Activated CD4-positive, alpha-beta T cell treated with anti-CD3 and anti-CD28 coated beads for 4 hours (primary cell): ENCODE data around the gene UBE2V1.
"Not testable (repeated sequence)": the region's sequence is repeated elsewhere in the genome, so short reads cannot be mapped to it uniquely, and the experiment has no call there.

Experiments
- DNase-seq, 2 donors: peaks; one replicate each; pipeline ENCODE4 v3.0.0-alpha.2; 2020

Gene UBE2V1

DNA sequence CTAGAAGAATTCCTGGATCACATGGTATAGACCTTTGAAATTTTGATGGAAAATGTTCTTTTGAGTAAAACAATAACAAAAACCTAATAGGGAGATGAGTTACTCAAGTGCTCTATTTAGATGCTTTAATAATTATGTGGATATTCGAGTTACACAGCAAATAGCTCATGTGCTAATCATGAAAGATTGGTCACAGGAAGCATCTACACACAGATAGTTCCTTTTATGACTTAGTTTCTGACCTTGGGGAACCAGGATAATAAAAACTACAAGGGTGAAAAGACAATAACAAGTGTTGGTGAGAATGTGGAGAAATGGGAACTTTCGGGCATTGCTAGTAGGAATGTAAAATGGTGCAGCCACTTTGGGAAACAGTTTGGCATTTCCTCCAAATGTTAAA, 19.7 kb downstream of the UBE2V1 start:
- no peak for DNase-seq

DNA sequence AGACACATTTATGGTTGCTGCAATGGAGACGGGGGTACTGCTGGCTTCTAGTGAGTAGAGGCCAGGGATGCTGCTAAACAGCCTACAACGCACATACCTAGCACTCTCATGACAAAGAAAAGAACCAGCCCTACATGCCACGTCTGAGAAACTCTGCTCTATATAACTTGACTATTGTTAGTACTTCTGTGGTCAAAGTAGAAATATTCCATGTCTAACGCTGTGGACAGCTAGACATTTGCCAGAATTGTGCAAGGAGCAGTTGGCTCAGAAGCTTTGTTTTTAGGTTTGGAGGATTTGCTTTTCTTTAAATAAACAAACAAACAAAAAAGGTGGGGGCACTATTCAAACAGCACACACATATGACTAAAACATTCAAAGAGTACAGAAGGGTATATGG, 20.5 kb downstream of the UBE2V1 start:
- DNase-seq: no peak

DNA sequence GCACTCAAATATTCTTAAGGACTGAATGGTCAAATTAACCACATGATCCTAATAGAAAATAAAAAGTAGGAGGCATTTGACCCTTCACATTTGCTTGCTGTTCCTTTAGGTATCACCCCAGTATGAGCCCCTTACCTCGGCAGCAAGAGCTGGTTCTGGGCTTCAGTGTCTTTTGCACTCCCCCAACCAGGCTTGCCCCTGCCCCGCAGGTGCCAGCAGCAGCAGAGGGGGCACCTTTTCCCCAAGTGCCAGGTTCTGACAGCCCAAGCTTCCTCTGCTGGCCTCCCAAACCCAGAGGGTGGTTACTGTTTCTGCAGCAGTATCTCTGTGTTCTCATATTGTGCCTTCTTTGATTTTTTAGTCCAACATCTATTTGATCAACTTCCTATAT, 23.2 kb downstream of the UBE2V1 start:
- no peak for DNase-seq

DNA sequence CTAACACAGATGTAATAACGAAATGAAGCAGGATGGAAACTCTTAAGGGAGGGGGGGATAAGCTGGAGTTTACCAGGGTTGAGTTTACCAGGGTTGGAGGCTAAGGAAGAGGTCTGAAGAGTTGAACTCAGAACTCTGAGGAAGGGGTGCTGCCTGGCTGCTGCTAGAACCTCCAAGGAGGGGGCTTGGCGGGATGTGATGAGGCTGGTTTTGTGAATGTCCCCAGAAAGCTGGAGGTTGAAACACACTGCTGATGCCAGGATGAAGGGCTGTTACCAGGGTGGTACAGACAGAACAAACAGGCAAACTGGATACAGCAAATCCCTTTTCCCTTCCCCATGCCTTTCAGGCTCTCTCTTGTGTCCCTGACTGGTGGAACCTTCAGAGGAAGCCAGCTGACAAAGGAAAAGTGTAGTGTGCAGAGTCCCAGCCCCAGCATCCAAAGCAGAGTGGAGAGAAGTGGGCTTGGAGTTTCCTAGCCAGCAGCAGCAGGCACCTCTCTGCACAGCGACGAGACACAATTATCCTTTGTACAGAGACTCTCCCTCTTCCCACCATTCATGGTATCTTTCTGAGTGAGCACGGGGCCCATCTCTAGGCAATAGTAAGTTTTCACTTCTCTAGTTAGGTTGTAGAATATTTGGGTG, 23.7 kb downstream of the UBE2V1 start:
- no peak for DNase-seq

DNA sequence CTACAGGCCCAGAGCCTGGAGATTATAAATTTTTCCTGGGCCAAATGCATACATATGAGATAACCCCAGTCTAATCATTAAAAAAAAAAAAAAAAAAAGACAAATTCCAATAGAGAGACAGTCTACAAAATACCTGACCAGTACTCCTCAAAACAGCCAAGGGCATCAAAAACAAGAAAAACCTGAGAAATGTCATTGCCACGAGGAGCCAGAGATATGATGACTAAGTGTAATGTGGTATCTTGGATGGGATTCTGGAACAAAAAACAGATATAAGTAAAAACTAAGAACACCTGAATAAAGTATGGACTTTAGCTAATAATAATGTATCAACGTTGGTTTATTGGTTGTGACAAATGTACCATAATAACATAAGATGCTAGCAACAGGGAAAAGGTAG, 24.9 kb downstream of the UBE2V1 start:
- DNase-seq: no peak

DNA sequence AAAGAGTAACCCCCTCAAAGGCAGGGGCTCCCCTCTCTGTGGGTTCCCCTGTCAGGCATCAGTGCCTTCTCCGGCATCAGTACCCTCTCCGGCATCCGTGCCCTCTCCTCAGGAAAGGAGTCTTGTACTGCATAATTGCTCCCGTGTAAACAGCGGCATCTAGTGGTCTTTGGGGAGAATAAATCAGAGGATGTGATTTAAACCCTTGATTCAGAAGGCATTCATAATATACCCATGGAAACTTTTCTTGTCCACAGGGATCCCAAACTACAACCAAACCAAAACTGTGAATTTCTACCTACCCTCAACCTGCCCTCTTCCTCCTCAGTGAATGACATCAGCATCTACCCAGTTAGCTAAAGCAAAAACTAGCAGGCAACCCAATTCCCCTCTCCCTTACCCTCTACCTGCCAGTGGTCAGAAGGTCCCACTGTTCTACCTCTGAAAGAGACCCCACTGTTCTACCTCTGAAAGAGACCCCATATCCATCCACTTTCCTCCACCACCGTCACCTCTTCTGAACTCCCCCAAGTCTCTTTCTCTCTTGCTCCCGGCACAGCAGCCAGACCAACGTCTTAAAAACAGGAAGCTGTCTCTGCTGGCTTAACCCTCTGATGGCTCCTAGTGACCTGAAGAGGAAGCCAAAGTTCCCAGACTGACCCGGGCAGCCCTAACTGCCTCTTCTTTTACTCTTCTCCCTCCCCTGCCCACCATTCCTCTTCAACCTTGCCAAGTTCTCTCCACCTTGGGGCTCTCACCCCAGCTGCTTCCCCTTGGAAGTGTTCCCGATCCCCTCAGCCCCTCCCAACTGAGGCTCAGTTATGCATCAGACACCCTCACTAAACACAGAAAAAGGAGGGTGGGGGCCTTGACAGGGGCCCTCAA, 27.2 kb downstream of the UBE2V1 start:
- peak; percentile 33 to 39 for DNase-seq

DNA sequence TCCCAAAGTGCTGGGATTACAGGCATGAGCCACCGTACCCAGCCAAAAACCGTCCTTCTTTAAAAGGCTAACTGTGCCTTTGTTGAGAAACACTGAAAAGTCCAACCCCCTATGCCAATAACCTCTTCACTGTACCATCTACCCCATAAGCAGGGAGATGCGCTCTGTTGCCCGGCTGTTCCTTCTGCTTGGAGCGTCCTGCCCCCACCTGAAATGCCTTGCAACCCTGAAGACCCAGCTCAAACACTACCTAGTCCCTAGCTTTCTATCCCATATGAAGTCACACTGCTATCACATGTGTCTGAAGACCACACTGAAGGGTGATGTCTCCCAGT, 27.8 kb downstream of the UBE2V1 start:
- no peak for DNase-seq

DNA sequence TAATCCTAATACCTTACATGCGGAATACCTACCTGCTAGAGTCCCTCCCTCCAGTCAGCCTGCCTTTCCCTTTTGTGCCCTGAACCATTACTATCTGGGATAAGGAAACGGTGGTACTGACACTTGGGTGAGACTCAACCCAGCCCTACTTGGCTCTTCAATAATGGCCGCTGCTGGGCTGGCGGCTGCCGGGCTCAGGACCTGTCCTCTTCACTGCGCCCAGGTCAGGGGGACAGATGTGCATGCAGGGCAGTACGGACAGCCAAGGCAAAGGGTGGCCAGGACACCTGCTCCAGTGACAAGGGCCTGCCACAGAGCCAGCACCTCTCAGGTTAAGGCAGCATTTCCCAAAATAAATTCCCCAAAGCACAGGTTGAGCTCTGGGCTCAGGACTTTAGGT, 29.9 kb downstream of the UBE2V1 start:
- DNase-seq: no peak

DNA sequence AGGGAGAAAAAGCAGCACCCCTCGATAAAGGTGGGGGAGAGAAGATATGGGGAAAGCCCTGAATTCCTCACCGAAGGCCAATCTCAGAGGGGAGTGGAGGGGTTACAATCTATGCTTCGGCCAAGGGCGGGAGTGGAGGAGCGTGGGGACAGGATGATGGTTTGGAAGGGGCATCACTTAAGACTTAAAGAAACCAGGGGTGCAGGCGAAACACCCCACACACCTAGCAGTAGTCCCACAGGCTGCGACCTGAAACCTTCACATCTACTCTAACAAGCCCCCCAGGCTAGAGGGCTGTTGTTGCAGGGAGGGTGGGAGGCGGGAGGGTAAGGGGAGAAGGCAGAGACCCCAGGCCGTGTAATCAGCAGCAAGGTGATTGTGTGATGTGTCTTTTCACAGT, 30.9 kb downstream of the UBE2V1 start:
- DNase-seq: not testable (repeated sequence)

DNA sequence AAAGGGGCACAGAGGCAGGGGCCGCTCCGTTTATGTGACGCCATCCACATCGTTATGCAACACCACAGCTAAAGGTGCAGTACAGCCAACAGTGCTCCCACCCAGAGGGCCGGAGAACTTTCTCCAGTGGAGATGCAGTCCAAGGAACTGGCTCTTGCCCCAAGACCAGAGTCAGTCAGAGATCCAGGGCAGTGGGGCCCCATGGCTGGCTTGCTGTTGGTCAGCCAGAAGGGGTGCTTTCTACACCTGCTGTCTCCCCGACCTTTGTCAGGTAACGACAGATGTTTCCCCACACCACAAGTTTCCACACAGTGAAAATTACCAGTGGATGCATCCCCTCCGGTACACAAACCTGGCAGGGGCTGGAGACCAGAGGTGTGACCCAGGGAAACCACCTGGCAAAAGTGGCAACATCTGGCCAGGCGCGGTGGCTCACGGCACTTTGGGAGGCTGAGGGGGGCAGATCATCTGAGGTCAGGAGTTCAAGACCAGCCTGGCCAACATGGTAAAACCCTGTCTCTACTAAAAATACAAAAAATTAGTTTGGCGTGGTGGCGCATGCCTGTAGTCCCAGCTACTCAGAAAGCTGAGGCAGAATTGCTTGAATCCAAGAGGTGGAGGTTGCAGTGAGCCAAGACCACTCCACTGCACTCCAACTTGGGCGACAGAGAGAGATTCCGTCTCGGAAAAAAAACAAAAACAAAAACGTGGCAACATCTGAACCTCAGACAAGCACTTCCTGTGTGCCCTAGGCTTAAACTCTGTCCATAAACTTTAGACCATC, 34.9 kb downstream of the UBE2V1 start:
- no peak for DNase-seq

DNA sequence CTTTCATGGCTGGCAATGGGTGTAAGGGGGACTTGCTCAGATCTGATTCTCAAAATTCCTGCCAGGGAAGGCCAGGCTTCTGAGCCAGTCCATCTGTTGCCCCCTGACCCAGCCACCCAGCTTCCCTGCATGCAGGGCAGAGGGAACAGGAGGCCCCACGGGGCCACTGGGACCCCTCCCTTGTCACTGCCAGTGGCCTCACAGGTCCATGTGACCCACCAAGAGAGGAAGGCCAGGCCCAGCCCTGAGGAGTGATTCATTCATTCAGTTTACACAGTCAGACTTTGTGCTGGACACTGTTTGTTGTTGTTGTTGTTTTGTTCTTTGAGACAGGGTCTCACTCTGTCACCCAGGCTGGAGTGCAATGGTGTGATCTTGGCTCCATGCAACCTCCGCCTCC, 39.5 kb downstream of the UBE2V1 start:
- DNase-seq: no peak

DNA sequence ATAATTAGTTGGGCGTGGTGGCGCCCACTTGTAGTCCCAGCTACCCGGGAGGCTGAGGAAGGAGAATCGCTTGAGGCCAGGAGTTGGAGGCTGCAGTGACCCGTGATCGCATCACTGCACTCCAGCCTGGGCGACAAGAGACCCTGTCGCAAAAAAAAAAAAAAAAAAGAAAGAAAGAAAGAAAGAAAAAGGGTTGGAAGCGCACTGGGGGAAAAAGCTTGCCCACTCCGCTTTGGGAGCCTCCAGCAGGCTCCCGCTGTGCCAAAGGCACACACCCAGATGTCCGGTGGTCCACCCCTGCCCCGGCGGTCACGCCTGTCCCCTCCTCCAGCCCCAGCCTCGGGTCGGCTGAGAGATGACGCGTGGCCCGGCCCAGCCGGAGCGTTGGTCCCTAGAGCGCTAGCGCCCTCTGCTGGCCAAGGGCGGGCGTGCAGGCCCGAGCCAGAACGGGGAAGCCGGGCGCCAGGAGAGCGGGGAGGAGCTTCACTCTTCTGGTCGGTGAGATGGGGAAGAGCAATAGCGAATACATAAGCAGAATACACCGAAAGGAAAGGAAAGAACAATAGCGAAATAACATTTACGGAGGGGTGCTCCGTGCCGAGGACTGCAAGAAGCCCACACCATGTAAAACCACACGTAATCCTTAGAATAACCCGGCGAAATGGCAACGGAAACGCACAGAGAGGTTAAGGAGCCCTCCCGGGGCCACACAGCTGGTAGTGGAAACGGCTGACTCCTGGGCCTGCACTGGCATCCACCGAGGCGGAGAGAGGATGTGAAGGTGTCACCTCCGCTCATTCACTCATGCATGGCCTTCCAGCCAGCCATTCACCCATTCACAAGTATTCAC, 41.7 kb downstream of the UBE2V1 start:
- peak; percentile 84 to 95 for DNase-seq

DNA sequence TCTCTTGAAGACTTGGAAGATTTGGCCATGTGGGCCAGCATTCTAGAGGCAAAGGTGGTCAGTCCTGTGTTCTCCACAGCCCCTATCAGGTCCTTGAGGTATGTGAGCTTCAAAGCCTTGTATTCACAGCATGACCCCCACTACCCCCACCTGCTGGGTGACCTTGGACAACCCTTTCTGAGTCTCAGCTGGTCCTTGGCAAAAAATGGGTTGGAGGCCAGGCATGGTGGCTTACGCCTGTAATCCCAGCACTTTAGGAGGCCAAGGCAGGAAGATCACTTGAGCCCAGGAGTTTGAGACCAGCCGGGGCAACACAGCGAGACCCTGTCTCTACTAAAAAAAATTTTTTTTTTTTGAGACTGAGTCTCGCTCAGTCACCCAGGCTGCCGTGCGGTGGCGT, 42.6 kb downstream of the UBE2V1 start:
- DNase-seq: no peak

DNA sequence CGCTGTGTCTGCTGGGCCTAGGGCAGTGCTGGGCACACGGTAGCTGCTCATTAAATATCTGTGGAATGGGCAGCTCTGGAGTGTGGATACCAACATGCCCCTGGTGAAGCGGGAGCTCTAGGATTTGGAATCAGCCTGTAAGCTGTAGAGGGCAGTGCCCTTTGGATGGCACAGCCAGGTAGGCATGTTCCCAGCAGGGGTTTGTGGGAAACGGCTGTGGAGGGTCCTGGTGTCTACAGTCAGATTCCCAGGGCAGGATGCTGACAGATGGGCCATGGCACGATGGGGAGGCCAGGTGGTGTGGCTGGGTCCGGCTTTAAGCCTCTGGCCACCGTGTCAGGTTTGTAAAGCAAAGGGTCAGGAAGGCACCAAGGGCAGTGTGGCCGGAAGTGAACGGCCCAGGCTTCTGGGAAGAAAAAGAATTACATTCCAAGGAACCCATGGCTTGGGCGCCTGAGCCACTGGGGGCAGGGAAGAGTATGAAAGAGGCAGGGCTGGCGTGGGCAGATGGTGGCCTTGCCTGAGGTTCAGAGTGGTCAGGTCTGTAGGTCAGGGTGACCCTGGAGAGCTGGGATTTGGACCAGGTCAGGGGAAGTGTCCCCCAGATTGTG, 44.8 kb downstream of the UBE2V1 start:
- no peak for DNase-seq

DNA sequence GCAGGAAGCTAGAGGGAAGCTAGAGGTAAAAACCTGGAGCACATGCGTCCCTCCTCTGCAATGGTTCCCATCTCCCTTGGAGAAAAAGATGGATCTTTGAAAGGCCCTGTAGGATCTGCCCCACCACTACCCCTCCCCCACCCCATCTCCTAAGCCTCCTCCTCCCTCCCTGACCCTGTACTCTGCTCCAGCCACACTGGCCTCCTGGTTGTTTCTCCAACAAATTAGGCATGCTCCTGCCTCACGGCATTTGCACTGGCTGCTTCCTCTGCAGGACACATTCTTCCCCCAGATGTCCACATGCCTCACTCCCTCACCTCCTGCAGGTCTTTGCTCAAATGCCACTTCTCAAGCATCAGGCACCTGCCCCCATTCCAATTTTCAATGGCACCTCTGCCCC, 45.5 kb downstream of the UBE2V1 start:
- no peak for DNase-seq

DNA sequence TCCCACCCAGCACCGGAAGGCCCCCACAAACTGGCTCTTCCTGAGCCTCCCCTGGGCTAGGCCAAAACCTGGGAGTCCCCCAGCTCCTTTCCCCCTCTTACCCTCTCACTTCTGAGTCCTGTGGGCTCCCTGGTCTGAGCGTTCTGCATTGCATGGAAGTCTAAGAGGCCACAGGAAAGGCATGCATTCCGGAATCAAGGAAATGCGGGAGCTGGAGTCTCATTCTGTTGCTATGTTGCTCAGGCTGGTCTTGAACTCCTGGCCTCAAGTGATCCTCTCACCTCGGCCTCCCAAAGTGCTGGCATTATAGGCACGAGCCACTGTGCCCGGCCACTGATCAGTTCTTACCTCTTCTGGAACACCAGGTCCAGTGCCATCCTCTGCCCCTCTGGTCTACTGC, 45.9 kb downstream of the UBE2V1 start:
- no peak for DNase-seq

DNA sequence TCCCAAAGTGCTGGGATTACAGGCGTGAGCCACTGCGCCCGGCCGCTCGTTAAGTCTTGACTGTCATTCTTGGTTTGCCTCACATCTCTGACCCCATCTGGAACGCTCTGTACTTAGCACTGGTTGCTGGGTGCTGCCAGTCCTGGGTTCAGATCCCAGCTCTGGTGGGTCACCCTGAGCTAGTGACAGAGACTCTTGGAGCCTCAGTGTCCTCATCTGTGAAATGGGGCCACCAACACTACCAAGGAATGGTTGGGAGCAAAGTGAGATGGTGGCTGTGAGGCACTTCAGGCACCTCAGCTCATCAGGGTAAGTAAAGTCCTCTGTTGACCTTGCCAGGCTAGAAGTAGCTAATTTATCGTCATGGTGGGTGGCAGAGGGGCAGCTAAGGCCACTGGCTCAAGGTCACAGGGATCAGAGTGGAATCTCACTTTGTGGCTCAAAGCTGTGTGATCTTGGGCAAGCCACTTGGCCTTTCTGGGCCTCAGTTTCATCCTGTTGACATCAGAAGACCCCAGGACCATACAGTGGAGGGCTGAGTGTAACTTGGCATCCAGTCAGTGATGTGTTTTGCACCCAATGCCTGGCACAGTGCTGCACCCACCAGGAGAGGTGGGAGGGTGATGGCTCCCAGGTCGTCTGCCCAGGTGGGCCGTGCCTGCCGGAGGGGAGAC, 46.7 kb downstream of the UBE2V1 start:
- no peak for DNase-seq

DNA sequence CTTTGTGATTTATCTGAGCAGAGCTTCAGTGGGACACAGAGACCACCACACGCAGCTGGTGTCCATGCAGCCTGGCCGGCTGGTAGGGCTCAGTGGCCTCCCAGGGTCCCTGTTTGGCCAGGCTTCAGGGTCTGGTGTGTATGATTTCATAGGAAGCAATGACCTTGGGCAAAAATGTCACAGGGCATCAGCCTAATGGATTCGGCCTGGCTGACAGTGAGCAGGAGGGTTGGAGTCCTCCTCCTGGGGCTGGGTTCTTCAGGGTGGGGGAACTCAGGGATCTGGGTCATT, 47.7 kb downstream of the UBE2V1 start:
- DNase-seq: no peak

DNA sequence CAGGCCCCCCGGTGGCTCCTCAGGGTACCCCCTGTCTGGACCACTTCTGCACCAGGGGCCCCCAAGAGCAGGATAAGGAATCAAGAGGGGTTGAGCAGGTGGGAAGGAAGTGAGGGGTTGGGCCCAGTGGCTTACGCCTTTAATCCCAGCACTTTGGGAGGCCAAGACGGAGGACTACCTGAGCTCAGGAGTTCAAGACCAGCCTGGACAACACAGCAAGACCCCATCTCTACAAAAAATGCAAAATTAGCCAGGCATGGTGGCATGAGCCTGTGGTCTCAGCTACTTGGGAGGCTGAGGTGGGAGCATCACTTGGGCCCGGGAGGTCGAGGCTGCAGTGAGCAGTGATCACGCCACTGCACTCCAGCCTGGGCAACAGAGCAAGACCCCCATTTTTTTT, 49.2 kb downstream of the UBE2V1 start:
- DNase-seq: not testable (repeated sequence)

DNA sequence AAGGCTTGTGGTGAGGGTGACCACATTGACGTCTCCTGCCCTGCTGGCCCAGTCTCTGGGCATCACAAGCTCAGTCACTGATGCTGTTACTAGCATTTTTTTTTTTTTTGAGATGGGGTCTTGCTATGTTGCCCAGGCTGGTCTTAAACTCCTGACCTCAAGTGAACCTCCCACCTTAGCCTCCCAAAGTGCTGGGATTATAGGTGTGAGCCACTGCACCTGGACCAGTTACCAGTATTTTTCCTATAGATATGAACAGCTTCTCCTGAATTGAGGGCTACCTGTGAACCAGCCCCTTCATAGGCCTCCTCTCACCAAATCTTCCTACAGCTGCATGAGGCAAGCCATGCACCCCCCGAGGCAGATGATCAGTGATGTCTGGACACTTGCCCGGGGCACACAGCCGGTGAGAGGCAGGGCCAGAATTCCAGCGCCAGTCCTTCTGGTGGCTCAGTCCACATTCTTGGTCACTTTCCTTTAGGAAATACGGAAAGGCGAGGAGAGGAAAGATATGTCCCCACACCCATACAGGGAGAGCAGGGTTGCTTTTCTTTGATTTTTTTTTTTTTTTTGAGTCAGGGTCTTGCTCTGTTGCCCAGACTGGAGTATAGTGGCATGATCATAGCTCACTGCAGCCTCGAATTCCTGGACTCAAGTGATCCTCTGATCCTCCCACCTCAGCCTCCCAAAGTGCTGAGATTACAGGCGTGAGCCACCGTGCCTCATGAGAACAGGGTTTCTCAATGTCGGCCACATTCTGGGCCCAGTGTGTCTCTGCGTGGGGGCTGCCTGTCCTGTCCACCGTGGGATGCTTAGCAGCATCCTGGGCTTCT, 50.7 kb downstream of the UBE2V1 start:
- DNase-seq: no peak
